Measurements from ENCODE around the gene INPP5E. TPM values are rescaled to one million over a fixed set of nuclear protein-coding genes. Genes with fewer than 3 reads are reported as not detected.

INPP5E gene
- total RNA-seq, 1 experiment from 2014 or later: 11.3 TPM

GRCh38 chr9:136436055-136436634, 3.5 kb downstream of the INPP5E start:
- H3K27ac Mint-ChIP-seq (ENCODE audit: unreplicated experiment): no peak overlapping the region
- intact Hi-C loops (cut with micrococcal nuclease; ENCODE audit: unreplicated experiment): no loop called here
- no peak overlapping the region for H3K4me3 Mint-ChIP-seq (ENCODE audit: low read depth, unreplicated experiment)
- no TSS peak for BruUV-seq (replicated peaks)
- H3K27me3 Mint-ChIP-seq (ENCODE audit: unreplicated experiment): no peaks in the 10 kb centered on the region
- peaks cover 8% of the 10 kb centered on the region for H3K4me1 Mint-ChIP-seq (ENCODE audit: low read depth, unreplicated experiment)
- no peak for DNase-seq
- TF ChIP-seq, protein P1, sequence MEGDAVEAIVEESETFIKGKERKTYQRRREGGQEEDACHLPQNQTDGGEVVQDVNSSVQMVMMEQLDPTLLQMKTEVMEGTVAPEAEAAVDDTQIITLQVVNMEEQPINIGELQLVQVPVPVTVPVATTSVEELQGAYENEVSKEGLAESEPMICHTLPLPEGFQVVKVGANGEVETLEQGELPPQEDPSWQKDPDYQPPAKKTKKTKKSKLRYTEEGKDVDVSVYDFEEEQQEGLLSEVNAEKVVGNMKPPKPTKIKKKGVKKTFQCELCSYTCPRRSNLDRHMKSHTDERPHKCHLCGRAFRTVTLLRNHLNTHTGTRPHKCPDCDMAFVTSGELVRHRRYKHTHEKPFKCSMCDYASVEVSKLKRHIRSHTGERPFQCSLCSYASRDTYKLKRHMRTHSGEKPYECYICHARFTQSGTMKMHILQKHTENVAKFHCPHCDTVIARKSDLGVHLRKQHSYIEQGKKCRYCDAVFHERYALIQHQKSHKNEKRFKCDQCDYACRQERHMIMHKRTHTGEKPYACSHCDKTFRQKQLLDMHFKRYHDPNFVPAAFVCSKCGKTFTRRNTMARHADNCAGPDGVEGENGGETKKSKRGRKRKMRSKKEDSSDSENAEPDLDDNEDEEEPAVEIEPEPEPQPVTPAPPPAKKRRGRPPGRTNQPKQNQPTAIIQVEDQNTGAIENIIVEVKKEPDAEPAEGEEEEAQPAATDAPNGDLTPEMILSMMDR (IDR thresholded peaks at IDR 0.05; ENCODE audit: unreplicated experiment): no peak
- CTCF ChIA-PET: no interaction called here
- no peaks in the 10 kb centered on the region for H3K9me3 Mint-ChIP-seq (ENCODE audit: low read depth, unreplicated experiment)
- peaks cover 31% of the 10 kb centered on the region for H3K36me3 Mint-ChIP-seq (ENCODE audit: insufficient read depth, unreplicated experiment)

- no peak for DNase-seq
- no peak overlapping the region for H3K4me3 Mint-ChIP-seq (ENCODE audit: low read depth, unreplicated experiment)
- CTCF ChIA-PET: no interaction called here
- H3K27me3 Mint-ChIP-seq (ENCODE audit: unreplicated experiment): no peaks in the 10 kb centered on the region
- peaks cover 8% of the 10 kb centered on the region for H3K4me1 Mint-ChIP-seq (ENCODE audit: low read depth, unreplicated experiment)
- H3K27ac Mint-ChIP-seq (ENCODE audit: unreplicated experiment): no peak overlapping the region
- intact Hi-C loops (cut with micrococcal nuclease; ENCODE audit: unreplicated experiment): no loop called here
- no TSS peak for BruUV-seq (replicated peaks)
- TF ChIP-seq, protein P1 (IDR thresholded peaks at IDR 0.05; ENCODE audit: unreplicated experiment): no peak
- peaks cover 33% of the 10 kb centered on the region for H3K36me3 Mint-ChIP-seq (ENCODE audit: insufficient read depth, unreplicated experiment)
- H3K9me3 Mint-ChIP-seq (ENCODE audit: low read depth, unreplicated experiment): no peaks in the 10 kb centered on the region
Observed at GRCh38 chr9:136434580-136435169, 5.0 kb downstream of the INPP5E start.

GRCh38 chr9:136433849-136434579, 5.6 kb downstream of the INPP5E start:
- TF ChIP-seq, protein P1 (IDR thresholded peaks at IDR 0.05; ENCODE audit: unreplicated experiment): no peak
- CTCF ChIA-PET: no interaction called here
- H3K4me1 Mint-ChIP-seq (ENCODE audit: low read depth, unreplicated experiment): peaks cover 8% of the 10 kb centered on the region
- no TSS peak for BruUV-seq (replicated peaks)
- intact Hi-C loops (cut with micrococcal nuclease; ENCODE audit: unreplicated experiment): no loop called here
- no peak overlapping the region for H3K4me3 Mint-ChIP-seq (ENCODE audit: low read depth, unreplicated experiment)
- H3K36me3 Mint-ChIP-seq (ENCODE audit: insufficient read depth, unreplicated experiment): peaks cover 35% of the 10 kb centered on the region
- no peaks in the 10 kb centered on the region for H3K9me3 Mint-ChIP-seq (ENCODE audit: low read depth, unreplicated experiment)
- no peak for DNase-seq
- H3K27ac Mint-ChIP-seq (ENCODE audit: unreplicated experiment): no peak overlapping the region
- no peaks in the 10 kb centered on the region for H3K27me3 Mint-ChIP-seq (ENCODE audit: unreplicated experiment)

- TF ChIP-seq, protein P1 (IDR thresholded peaks at IDR 0.05; ENCODE audit: unreplicated experiment): no peak
- BruUV-seq (replicated peaks): no TSS peak
- no peaks in the 10 kb centered on the region for H3K9me3 Mint-ChIP-seq (ENCODE audit: low read depth, unreplicated experiment)
- no peak overlapping the region for H3K4me3 Mint-ChIP-seq (ENCODE audit: low read depth, unreplicated experiment)
- no peak for DNase-seq
- CTCF ChIA-PET: no interaction called here
- intact Hi-C loops (cut with micrococcal nuclease; ENCODE audit: unreplicated experiment): no loop called here
- H3K27me3 Mint-ChIP-seq (ENCODE audit: unreplicated experiment): no peaks in the 10 kb centered on the region
- peaks cover 8% of the 10 kb centered on the region for H3K4me1 Mint-ChIP-seq (ENCODE audit: low read depth, unreplicated experiment)
- H3K36me3 Mint-ChIP-seq (ENCODE audit: insufficient read depth, unreplicated experiment): peaks cover 31% of the 10 kb centered on the region
- no peak overlapping the region for H3K27ac Mint-ChIP-seq (ENCODE audit: unreplicated experiment)
Observed at GRCh38 chr9:136433043-136433715, 6.5 kb downstream of the INPP5E start.
